Adrenal gland (tissue), 5 donors: ENCODE measurements around the gene PTS.

Experiments used
- POLR2A ChIP-seq, 2 donors: fragments of 450-650 bp; IDR thresholded peaks; one replicate each; pipeline ENCODE4 v1.6.1; 2017; ENCODE audit warnings: antibody characterized with exemption in 2 of 2, mild to moderate bottlenecking in 2 of 2, moderate library complexity in 1 of 2
- TF ChIP-seq, protein P1 (sequence below), 6 experiments: fragments of 450-650 bp in 4 of 6; fragments of 200-600 bp in 2 of 6; sonication (generic) in 1 of 6; IDR thresholded peaks; 1 replicate in 5 of 6; 2 replicates in 1 of 6; pipeline versions ENCODE4 v1.5.1 to v1.8.0; 2016 to 2021; ENCODE audit warnings: antibody characterized with exemption in 6 of 6, mild to moderate bottlenecking in 2 of 6, moderate library complexity in 1 of 6
- donor health status: DM: no; HTN: no; CAD: no.

DNA sequence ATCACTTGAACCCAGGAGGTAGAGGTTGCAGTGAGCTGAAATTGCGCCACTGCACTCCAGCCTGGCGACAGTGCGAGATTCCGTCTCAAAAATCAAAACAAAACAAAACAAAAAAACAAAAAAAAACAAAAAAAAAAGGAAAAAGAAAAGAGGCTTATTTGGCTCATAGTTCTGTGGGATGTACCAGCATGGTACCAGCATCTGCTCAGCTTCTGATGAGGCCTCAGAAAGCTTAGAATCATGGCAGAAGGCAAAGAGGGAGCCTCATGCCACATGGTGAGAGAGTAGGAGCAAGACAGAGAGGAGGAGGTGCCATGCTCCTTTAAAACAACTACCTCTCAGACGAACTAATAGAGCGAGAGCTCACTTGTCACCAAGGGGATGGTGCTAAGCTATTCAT is 10.6 kb upstream of the PTS start:
- no peak for TF ChIP-seq POLR2A (IDR thresholded peaks at IDR 0.05)
- TF ChIP-seq, protein P1, sequence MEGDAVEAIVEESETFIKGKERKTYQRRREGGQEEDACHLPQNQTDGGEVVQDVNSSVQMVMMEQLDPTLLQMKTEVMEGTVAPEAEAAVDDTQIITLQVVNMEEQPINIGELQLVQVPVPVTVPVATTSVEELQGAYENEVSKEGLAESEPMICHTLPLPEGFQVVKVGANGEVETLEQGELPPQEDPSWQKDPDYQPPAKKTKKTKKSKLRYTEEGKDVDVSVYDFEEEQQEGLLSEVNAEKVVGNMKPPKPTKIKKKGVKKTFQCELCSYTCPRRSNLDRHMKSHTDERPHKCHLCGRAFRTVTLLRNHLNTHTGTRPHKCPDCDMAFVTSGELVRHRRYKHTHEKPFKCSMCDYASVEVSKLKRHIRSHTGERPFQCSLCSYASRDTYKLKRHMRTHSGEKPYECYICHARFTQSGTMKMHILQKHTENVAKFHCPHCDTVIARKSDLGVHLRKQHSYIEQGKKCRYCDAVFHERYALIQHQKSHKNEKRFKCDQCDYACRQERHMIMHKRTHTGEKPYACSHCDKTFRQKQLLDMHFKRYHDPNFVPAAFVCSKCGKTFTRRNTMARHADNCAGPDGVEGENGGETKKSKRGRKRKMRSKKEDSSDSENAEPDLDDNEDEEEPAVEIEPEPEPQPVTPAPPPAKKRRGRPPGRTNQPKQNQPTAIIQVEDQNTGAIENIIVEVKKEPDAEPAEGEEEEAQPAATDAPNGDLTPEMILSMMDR (IDR thresholded peaks at IDR 0.05): no peak
